Measurements from ENCODE around the gene HDDC2. TPM values are rescaled to one million over a fixed set of nuclear protein-coding genes. Genes with fewer than 3 reads are reported as not detected.

The HDDC2 gene
- total and polyA plus RNA-seq, 2 of the 8 experiments (the other 6 are each of a cell fraction or from before 2014, with no cell fraction given) = 89.3 to 129 TPM

GRCh38 chr6:125285353-125285752 lies 16.4 kb downstream of the HDDC2 start:
- Histone ChIP-seq H4K91ac (replicated peaks; ENCODE audit: insufficient read length, low read length) (no peak overlapping the region), H2BK120ac (replicated peaks; ENCODE audit: low read depth, low read length) (no peak overlapping the region), H4K20me1 (replicated peaks in 1 of 2; ENCODE audit: control insufficient read depth in 1 of 2, insufficient read depth in 2 of 2, low read length in 2 of 2) (no peaks in the 10 kb centered on the region), H3K27ac (ENCODE audit: low read depth, low read length) (no peak overlapping the region), H3K4me3 (ENCODE audit: extremely low read depth in 1 of 4, insufficient read depth in 2 of 4, low read depth in 3 of 4, low read length in 4 of 4) (no peak overlapping the region), H3K23me2 (ENCODE audit: low read depth, low read length) (no peaks in the 10 kb centered on the region), H3K36me3 (ENCODE audit: control insufficient read depth in 2 of 4, insufficient read depth in 4 of 4, low read length in 3 of 4) (peaks cover 0 to 14% (median 3%) of the 10 kb centered on the region in 4 experiments; a peak in 3 of 8 replicates), H2BK5ac (ENCODE audit: low read depth, low read length) (no peak overlapping the region), H3K79me2 (ENCODE audit: control insufficient read depth in 1 of 2, insufficient read depth in 2 of 2, low read length in 2 of 2) (peaks cover 0 to 2% of the 10 kb centered on the region in 2 experiments; a peak in 1 of 4 replicates), H3K4me1 (replicated peaks in 1 of 4; ENCODE audit: control insufficient read depth in 3 of 4, insufficient read depth in 4 of 4, low read length in 3 of 4) (no peaks in the 10 kb centered on the region), H2BK15ac (ENCODE audit: low read length) (no peak overlapping the region), H3K23ac (ENCODE audit: insufficient read length) (no peak overlapping the region), H3K56ac (replicated peaks; ENCODE audit: insufficient read length, low read depth, low read length) (no peak overlapping the region), H3K18ac (ENCODE audit: extremely low read depth, low read length) (no peak overlapping the region), H3K79me1 (ENCODE audit: low read depth, low read length) (no peaks in the 10 kb centered on the region), H4K8ac (ENCODE audit: extremely low read depth, insufficient read depth, low read length) (no peak overlapping the region), H3K9me3 (ENCODE audit: insufficient read depth in 2 of 2, low read depth in 1 of 2, low read length in 1 of 2) (no peaks in the 10 kb centered on the region), H3K9ac (replicated peaks in 1 of 4; ENCODE audit: extremely low read depth in 1 of 4, low read depth in 3 of 4, low read length in 3 of 4) (no peak overlapping the region), H3K27me3 (replicated peaks in 1 of 4; ENCODE audit: control insufficient read depth in 3 of 4, extremely low read depth in 1 of 4, insufficient read depth in 3 of 4, low read length in 3 of 4) (no peaks in the 10 kb centered on the region), H2BK12ac (ENCODE audit: low read depth, low read length) (no peak overlapping the region), H2AFZ (ENCODE audit: low read length) (no peak overlapping the region), H2AK5ac (ENCODE audit: low read depth, low read length) (no peak overlapping the region), H2BK20ac (ENCODE audit: low read length) (no peak overlapping the region), H3K4me2 (ENCODE audit: insufficient read depth in 1 of 2, low read depth in 2 of 2, low read length in 2 of 2) (no peak overlapping the region), H4K5ac (ENCODE audit: insufficient read length, low read depth, low read length) (no peak overlapping the region), H3K4ac (replicated peaks; ENCODE audit: insufficient read length, low read depth, low read length) (no peak overlapping the region), H3K14ac (ENCODE audit: insufficient read length) (no peak overlapping the region)
- CTCF ChIA-PET (ENCODE audit: partially characterized antibody) = no interaction called here
- DNase-seq (ENCODE audit: low read depth in 1 of 2, low spot score in 2 of 2) (no peak), FAIRE-seq (no peak)
- POLR2A ChIA-PET (ENCODE audit: partially characterized antibody) = no interaction called here
- 85% methylated on average over 1 of the region's 1 CpG; no CpG with 5 or more reads in 1 of the 2 experiments for WGBS, 2 experiments (ENCODE audit: extremely low coverage in 1 of 2, insufficient coverage in 1 of 2, insufficient read length in 1 of 2, insufficient replicate concordance in 2 of 2, low coverage in 1 of 2, low lambda C conversion rate in 2 of 2, missing lambda C conversion rate in 1 of 2)
- TF ChIP-seq TAF1 (IDR thresholded peaks at IDR 0.05; ENCODE audit: low read depth, low read length) (no peak), ASH2L (IDR thresholded peaks at IDR 0.05; ENCODE audit: low read length) (no peak), POU5F1 (IDR thresholded peaks at IDR 0.05; ENCODE audit: low read depth, low read length) (no peak), TAF7 (optimal IDR thresholded peaks at IDR 0.05; ENCODE audit: borderline replicate concordance, low read depth, low read length) (no peak), BCL11A (IDR thresholded peaks at IDR 0.05; ENCODE audit: low read depth in 2 of 2, low read length in 2 of 2) (no peak), HDAC6 (IDR thresholded peaks at IDR 0.05; ENCODE audit: low read depth, low read length) (no peak), TBP (IDR thresholded peaks at IDR 0.05; ENCODE audit: low read depth, low read length) (no peak), RFX5 (IDR thresholded peaks at IDR 0.05; ENCODE audit: borderline replicate concordance, low read depth, low read length) (no peak), CHD2 (IDR thresholded peaks at IDR 0.05; ENCODE audit: low read length) (no peak), MAFK (IDR thresholded peaks at IDR 0.05; ENCODE audit: low read depth, low read length) (no peak), GTF2F1 (IDR thresholded peaks at IDR 0.05; ENCODE audit: borderline replicate concordance, low read depth, low read length) (no peak), RBBP5 (IDR thresholded peaks at IDR 0.05; ENCODE audit: borderline replicate concordance, low read depth, low read length) (no peak), MAX (IDR thresholded peaks at IDR 0.05) (no peak), FOSL1 (IDR thresholded peaks at IDR 0.05; ENCODE audit: insufficient read depth, low read depth, low read length) (no peak), POLR2A (IDR thresholded peaks at IDR 0.05; ENCODE audit: control extremely low read depth in 1 of 2, low read depth in 2 of 2, low read length in 2 of 2) (no peak), SUZ12 (IDR thresholded peaks at IDR 0.05; ENCODE audit: low read length) (no peak), SIX5 (IDR thresholded peaks at IDR 0.05; ENCODE audit: low read depth, low read length) (no peak)

Data from H1 (cell line).